ENCODE measurements around the gene GULP1.

GULP1 gene

DNA sequence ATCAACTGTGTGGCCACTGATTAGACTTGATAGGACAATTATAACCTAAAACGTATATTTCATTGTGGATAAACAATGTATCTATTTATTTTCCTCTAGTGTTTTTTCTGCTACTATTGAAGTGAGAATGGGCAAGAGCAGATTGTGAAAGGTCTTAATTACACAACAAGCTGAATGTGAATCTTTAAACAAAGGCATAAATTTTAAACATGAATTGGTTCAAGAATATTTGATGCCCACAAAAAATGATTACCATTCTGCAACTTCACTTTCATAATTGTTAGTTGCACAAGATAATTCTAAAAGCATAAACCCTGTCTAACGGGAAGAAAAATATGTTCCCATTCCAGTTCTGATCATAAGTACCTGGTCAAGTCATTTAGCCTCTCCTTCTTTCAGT, 285.6 kb downstream of the GULP1 start:
- TF ChIP-seq, protein P1, sequence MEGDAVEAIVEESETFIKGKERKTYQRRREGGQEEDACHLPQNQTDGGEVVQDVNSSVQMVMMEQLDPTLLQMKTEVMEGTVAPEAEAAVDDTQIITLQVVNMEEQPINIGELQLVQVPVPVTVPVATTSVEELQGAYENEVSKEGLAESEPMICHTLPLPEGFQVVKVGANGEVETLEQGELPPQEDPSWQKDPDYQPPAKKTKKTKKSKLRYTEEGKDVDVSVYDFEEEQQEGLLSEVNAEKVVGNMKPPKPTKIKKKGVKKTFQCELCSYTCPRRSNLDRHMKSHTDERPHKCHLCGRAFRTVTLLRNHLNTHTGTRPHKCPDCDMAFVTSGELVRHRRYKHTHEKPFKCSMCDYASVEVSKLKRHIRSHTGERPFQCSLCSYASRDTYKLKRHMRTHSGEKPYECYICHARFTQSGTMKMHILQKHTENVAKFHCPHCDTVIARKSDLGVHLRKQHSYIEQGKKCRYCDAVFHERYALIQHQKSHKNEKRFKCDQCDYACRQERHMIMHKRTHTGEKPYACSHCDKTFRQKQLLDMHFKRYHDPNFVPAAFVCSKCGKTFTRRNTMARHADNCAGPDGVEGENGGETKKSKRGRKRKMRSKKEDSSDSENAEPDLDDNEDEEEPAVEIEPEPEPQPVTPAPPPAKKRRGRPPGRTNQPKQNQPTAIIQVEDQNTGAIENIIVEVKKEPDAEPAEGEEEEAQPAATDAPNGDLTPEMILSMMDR (conservative IDR thresholded peaks at IDR 0.05) = no peak
- no peak for TF ChIP-seq ZFX (IDR thresholded peaks at IDR 0.05)

DNA sequence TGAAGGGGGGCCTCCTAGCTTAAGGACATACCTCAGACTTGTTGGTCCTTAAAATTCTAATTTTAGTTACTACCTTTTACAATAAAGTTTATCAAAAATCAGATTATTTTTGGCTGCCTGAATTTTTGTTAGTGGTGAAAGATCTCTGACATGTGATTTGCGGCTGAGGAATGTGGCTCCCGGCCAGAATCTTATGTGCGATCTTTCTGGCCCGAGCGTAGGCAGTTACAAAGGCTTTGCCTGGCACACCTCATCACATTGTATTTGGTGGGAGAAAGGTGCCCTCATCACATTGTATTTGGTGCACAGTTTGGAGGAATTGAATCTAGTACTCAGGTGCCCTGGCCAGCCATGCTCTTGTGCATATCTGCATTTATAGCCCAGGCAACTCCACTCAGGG, 289.1 kb downstream of the GULP1 start:
- TF ChIP-seq, protein P1 (conservative IDR thresholded peaks at IDR 0.05) = no peak
- no peak for TF ChIP-seq ZFX (IDR thresholded peaks at IDR 0.05)
- no peak overlapping the region for H3K27ac ChIP-seq

More for the DNA sequence above, 285.6 kb downstream of the GULP1 start:
- H3K27ac ChIP-seq = no peak overlapping the region

DNA sequence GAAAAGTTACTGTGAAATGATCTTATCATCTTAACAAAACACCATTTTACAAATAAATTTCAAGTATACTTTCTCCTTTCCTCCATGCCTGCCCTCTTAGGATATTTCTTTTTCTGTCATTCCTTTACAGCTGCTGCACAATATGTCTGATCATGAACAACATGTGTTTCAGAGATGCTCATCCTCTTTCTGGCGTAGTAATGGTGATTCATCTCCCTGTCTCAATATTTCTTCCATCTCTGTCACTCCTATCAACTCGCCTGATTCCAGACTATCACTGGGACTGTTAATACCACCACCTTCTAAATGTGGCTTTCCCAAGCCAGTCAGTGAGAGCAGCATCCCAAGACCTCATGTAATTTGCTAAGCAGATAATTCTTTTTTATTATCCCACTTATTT, 290.5 kb downstream of the GULP1 start:
- H3K27ac ChIP-seq = no peak overlapping the region
- TF ChIP-seq ZFX (IDR thresholded peaks at IDR 0.05) = no peak

DNA sequence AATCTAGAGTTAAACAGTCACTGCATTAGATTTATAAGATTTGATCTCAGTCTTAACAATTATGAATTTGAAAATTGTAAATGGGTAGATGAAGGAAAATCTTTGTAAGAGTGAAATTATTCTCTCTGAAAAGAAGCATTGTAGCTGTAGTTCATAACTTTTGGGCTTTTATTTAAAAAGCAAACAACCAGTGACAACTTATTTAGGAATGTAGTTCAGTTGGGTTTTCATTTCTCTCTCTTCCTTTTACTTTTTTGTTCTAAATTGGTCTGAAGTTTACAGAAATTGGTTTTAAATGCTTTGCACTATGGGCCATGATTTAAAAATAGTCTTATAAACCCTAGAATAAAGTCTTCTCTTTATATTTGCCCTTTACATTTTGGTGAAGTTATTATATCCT, 296.6 kb downstream of the GULP1 start:
- no peak overlapping the region for H3K27ac ChIP-seq
- TF ChIP-seq, protein P1 (conservative IDR thresholded peaks at IDR 0.05) = no peak
- no peak for TF ChIP-seq ZFX (IDR thresholded peaks at IDR 0.05)

DNA sequence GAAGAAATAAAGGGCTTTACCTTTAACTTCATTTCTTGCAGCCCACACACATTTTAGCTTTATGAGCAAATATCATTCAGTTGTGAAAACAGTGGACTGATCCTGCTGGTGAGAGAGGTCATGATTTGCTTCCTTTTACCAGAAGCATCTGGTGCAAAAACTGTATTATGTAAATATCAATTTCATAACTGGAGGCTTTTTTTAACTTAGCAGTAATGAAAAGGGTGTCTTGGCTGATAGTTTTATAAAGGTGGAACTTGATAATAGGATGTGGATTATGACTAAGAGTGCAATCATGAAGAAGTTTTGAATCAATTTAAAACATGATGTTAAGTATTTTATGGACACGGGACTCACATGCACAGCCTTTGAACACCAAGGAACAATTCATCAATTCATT, 304.4 kb downstream of the GULP1 start:
- H3K27ac ChIP-seq = no peak overlapping the region
- TF ChIP-seq, protein P1 (conservative IDR thresholded peaks at IDR 0.05) = no peak
- no peak for TF ChIP-seq ZFX (IDR thresholded peaks at IDR 0.05)

DNA sequence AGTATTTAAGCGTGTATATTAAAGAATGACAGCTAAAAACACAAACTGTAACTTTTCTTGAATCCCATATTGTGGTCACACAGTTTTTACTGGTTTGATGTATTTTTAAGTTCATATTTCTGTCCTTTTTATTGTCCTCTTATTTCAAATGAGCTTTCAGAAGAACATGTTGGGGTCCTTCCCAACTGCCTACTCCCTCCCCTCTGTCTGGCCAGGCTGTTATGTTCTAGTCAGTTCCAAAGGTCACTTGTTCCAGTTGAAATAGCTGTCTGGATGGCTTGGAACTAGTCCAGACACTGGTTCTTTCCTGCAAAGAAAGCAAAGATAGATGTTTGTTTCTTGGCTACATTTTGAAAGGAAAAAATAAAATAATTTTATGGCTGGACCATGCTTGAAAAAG, 306.9 kb downstream of the GULP1 start:
- TF ChIP-seq, protein P1 (conservative IDR thresholded peaks at IDR 0.05) = no peak
- TF ChIP-seq ZFX (IDR thresholded peaks at IDR 0.05) = no peak
- no peak overlapping the region for H3K27ac ChIP-seq

DNA sequence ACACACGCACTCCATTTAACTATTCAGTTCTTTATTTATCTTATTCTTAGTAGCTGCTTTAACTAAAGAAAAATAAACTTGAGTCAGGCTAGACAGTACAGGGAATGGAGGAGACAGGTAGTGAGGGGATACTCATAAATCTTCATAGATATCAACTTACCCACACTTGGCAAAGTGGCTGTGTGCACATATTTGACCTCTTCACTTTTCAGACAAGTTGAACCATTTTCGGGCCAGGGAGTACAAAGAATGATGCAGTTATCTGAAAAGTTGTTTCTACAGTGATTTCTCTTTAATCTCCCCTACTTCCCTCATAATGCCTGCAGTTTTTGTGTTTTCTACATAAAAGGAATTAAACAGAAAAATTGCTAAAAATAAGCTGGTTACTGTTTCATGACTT, 307.5 kb downstream of the GULP1 start:
- TF ChIP-seq, protein P1 (conservative IDR thresholded peaks at IDR 0.05) = no peak
- TF ChIP-seq ZFX (IDR thresholded peaks at IDR 0.05) = no peak
- H3K27ac ChIP-seq = no peak overlapping the region

DNA sequence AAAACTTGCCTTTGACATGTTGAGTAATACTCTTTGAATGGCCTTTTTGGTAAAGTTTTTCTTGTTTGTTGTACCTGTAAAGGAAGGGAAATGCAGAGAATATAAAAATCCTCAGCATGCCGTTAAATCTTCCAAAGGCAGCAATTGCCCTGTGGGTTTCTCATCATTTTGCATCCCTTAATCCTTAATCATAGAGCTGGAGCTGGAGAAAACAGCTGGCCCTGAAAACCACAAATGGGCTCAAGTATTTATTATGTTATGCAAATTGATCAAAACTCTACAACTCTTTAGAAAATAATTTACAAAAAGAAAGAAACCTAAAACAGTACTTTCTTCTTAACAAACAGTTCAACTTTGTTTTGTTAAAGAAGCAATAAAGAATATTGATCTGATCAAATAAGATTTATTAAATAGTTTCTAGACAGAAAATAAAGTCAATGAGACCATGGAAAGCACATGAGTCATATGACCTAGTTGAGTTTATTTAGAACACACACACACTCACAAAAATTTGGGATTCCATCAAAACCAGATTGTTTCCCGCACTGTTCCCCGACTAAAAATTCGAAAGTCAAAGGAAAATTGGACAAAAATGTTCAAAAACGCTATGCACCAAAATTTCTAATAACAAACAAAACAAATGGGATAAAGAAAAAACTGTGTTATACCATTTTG, 309.0 kb downstream of the GULP1 start:
- no peak for TF ChIP-seq ZFX (IDR thresholded peaks at IDR 0.05)
- TF ChIP-seq, protein P1 (conservative IDR thresholded peaks at IDR 0.05) = no peak
- H3K27ac ChIP-seq = no peak overlapping the region
